A673 (cell line): ENCODE results near the gene SLF2. TPM values are rescaled to one million over a fixed set of nuclear protein-coding genes. Genes with fewer than 3 reads are reported as not detected.
"Not testable (repeated sequence)": the region's sequence is repeated elsewhere in the genome, so short reads cannot be mapped to it uniquely, and the experiment has no call there.

ENCODE experiments used
- BruUV-seq: library from RNA; stranded (reverse); fragments of 400-500 nt; replicated peaks from 2 replicates; lab custom pipeline; 2021; lab: Mats Ljungman, UMichigan
- CTCF ChIA-PET: fragments of 300-600 bp; sonication (Branson Sonifier 250); formaldehyde crosslinking; loops from one replicate; lab custom pipeline; 2022; ENCODE audit warnings: antibody characterized with exemption; lab: Charles Lee
- POLR2A ChIA-PET: fragments of 300-600 bp; sonication (Branson Sonifier 250); formaldehyde crosslinking; loops from one replicate; lab custom pipeline; 2022; ENCODE audit warnings: antibody characterized with exemption; ENCODE audit not compliant: low non-redundant PET; lab: Charles Lee
- DNase-seq: peaks from one replicate; pipeline ENCODE4 v3.0.0-alpha.2; 2015; ENCODE audit warnings: low spot score
- H3K27ac ChIP-seq: fragments of 200-600 bp; sonication (generic); 2 replicates; pipeline ENCODE4 v1.5.1; 2016; ENCODE audit warnings: mixed run types, low read depth, mild to moderate bottlenecking, mixed read lengths, antibody characterized with exemption, low read length; ENCODE audit not compliant: poor library complexity, severe bottlenecking
- H3K27me3 ChIP-seq: fragments of 200-600 bp; sonication (generic); replicated peaks from 2 replicates; pipeline ENCODE4 v1.6.1; 2017; ENCODE audit warnings: mixed run types, low read depth, mild to moderate bottlenecking, mixed read lengths, antibody characterized with exemption, low read length; ENCODE audit not compliant: insufficient read depth, poor library complexity
- H3K36me3 ChIP-seq: fragments of 200-600 bp; sonication (generic); 2 replicates; pipeline ENCODE4 v1.6.1; 2016; ENCODE audit warnings: mixed run types, mild to moderate bottlenecking, mixed read lengths, antibody characterized with exemption, low read length; ENCODE audit not compliant: insufficient read depth, poor library complexity, severe bottlenecking
- H3K4me1 ChIP-seq: fragments of 200-600 bp; sonication (generic); 2 replicates; pipeline ENCODE4 v1.6.1; 2017; ENCODE audit warnings: mixed run types, mild to moderate bottlenecking, mixed read lengths, antibody characterized with exemption, low read length; ENCODE audit not compliant: insufficient read depth, poor library complexity, severe bottlenecking
- H3K4me3 ChIP-seq: fragments of 200-600 bp; sonication (generic); 2 replicates; pipeline ENCODE4 v1.5.1; 2016; ENCODE audit warnings: low read depth, mixed run types, mild to moderate bottlenecking, mixed read lengths, low read length; ENCODE audit not compliant: poor library complexity, severe bottlenecking
- H3K9me3 ChIP-seq: fragments of 200-600 bp; sonication (generic); 2 replicates; pipeline ENCODE4 v1.6.1; 2016; ENCODE audit warnings: mixed run types, low read depth, mild to moderate bottlenecking, mixed read lengths, antibody characterized with exemption, low read length; ENCODE audit not compliant: poor library complexity, severe bottlenecking
- CTCF ChIP-seq: fragments of 300-800, 200-600 bp; sonication (generic); conservative IDR thresholded peaks from 2 replicates; pipeline ENCODE4 v1.5.1; 2017; ENCODE audit warnings: low read depth, mild to moderate bottlenecking, antibody characterized with exemption, low read length, moderate library complexity, mixed read lengths
- EZH2 ChIP-seq: fragments of 200-600 bp; sonication (generic); IDR thresholded peaks from 2 replicates; pipeline ENCODE4 v1.6.1; 2017; ENCODE audit warnings: borderline replicate concordance, low read depth, mild to moderate bottlenecking, mixed read lengths, antibody characterized with exemption, low read length; ENCODE audit not compliant: poor library complexity, severe bottlenecking
- intact Hi-C: fragments of 100-400 bp; cut with micrococcal nuclease; formaldehyde crosslinking; loops from one replicate; pipeline ENCODE4 v1.10.0; 2022; ENCODE audit not compliant: unreplicated experiment
- total RNA-seq: library from RNA; stranded (reverse); gene quantifications from 2 replicates; pipeline ENCODE4 v1.2.3, GENCODE V29; 2021

SLF2 gene
- total RNA-seq, 1 experiment from 2014 or later: 39.4 TPM

- H3K27ac ChIP-seq: no peak overlapping the region
- TF ChIP-seq CTCF (no peak), EZH2 (no peak)
- peaks cover 18% of the 10 kb centered on the region for H3K4me1 ChIP-seq
- H3K27me3 ChIP-seq: no peaks in the 10 kb centered on the region
- no peak for DNase-seq
- H3K9me3 ChIP-seq: no peaks in the 10 kb centered on the region
- intact Hi-C loops: no loop called here
- CTCF ChIA-PET: no interaction called here
- POLR2A ChIA-PET: no interaction called here
- no TSS peak for BruUV-seq
- no peaks in the 10 kb centered on the region for H3K36me3 ChIP-seq
- H3K4me3 ChIP-seq: no peak overlapping the region
These were observed 29.4 kb upstream of the SLF2 start for GRCh38 chr10:100883312-100883821.

- POLR2A ChIA-PET, H3K36me3 ChIP-seq, H3K27me3 ChIP-seq, BruUV-seq, DNase-seq, H3K9me3 ChIP-seq, CTCF ChIA-PET, H3K27ac ChIP-seq, H3K4me3 ChIP-seq, intact Hi-C loops: not testable (repeated sequence)
- H3K4me1 ChIP-seq: peaks cover 33% of the 10 kb centered on the region
These were observed 27.2 kb upstream of the SLF2 start for GRCh38 chr10:100885611-100886010.

GRCh38 chr10:100886091-100886490, 26.7 kb upstream of the SLF2 start:
- H3K27ac ChIP-seq: no peak overlapping the region
- no peaks in the 10 kb centered on the region for H3K9me3 ChIP-seq
- TF ChIP-seq CTCF: no peak
- no peaks in the 10 kb centered on the region for H3K27me3 ChIP-seq
- H3K4me3 ChIP-seq: no peak overlapping the region
- DNase-seq: no peak
- peaks cover 37% of the 10 kb centered on the region for H3K4me1 ChIP-seq
- ChIA-PET POLR2A (no interaction called here), CTCF (no interaction called here)
- BruUV-seq: no TSS peak
- H3K36me3 ChIP-seq: no peaks in the 10 kb centered on the region
- intact Hi-C loops: no loop called here

- no peak for DNase-seq
- CTCF ChIA-PET: no interaction called here
- Histone ChIP-seq H3K4me1 (peaks cover 42% of the 10 kb centered on the region), H3K27ac (no peak overlapping the region), H3K4me3 (no peak overlapping the region), H3K27me3 (no peaks in the 10 kb centered on the region), H3K36me3 (no peaks in the 10 kb centered on the region), H3K9me3 (no peaks in the 10 kb centered on the region)
- no peak for TF ChIP-seq EZH2
- no peak for TF ChIP-seq CTCF
- no TSS peak for BruUV-seq
- intact Hi-C loops: no loop called here
- POLR2A ChIA-PET: no interaction called here
These were observed 26.2 kb upstream of the SLF2 start for GRCh38 chr10:100886521-100886920.
